HTERT RPE-1 (cell line): ENCODE measurements around the gene SMAD9.

Source experiments
- in situ Hi-C: fragments of 300-500 bp; cut with MboI; formaldehyde crosslinking; loops from 4 replicates; pipeline ENCODE4 v1.14.3; 2020; ENCODE audit warnings: low sequenced_read_pairs

SMAD9 gene

GRCh38 chr13:36870050-36870692 lies 49.9 kb downstream of the SMAD9 start:
- in situ Hi-C loops, result no loop called here

GRCh38 chr13:36866232-36866631 lies 53.8 kb downstream of the SMAD9 start:
- in situ Hi-C loops, result no loop called here

- in situ Hi-C loops, result no loop called here
These were observed 54.8 kb downstream of the SMAD9 start for GRCh38 chr13:36865265-36865664.

GRCh38 chr13:36862722-36863121 lies 57.3 kb downstream of the SMAD9 start:
- in situ Hi-C loops, result no loop called here

GRCh38 chr13:36862002-36862685 lies 57.9 kb downstream of the SMAD9 start:
- in situ Hi-C loops, result no loop called here

GRCh38 chr13:36859259-36859658 lies 60.8 kb downstream of the SMAD9 start:
- in situ Hi-C loops, result no loop called here

- in situ Hi-C loops, result no loop called here
These were observed 61.7 kb downstream of the SMAD9 start for GRCh38 chr13:36858290-36858689.

GRCh38 chr13:36857253-36857652 lies 62.8 kb downstream of the SMAD9 start:
- in situ Hi-C loops, result no loop called here

GRCh38 chr13:36850790-36851438 lies 69.1 kb downstream of the SMAD9 start:
- in situ Hi-C loops, result no loop called here

GRCh38 chr13:36848199-36848982 lies 71.6 kb downstream of the SMAD9 start:
- in situ Hi-C loops, result no loop called here

- in situ Hi-C loops, result no loop called here
These were observed 72.4 kb downstream of the SMAD9 start for GRCh38 chr13:36847606-36848005.

GRCh38 chr13:36841391-36841790 lies 78.6 kb downstream of the SMAD9 start:
- in situ Hi-C loops, result no loop called here

- in situ Hi-C loops, result no loop called here
These were observed 79.3 kb downstream of the SMAD9 start for GRCh38 chr13:36840718-36841250.

- in situ Hi-C loops, result no loop called here
These were observed 80.1 kb downstream of the SMAD9 start for GRCh38 chr13:36839981-36840380.

GRCh38 chr13:36839281-36839680 lies 80.8 kb downstream of the SMAD9 start:
- in situ Hi-C loops, result no loop called here

- in situ Hi-C loops, result no loop called here
These were observed 82.5 kb downstream of the SMAD9 start for GRCh38 chr13:36837354-36838092.

- in situ Hi-C loops, result no loop called here
These were observed 85.7 kb downstream of the SMAD9 start for GRCh38 chr13:36834299-36834698.

- in situ Hi-C loops, result no loop called here
These were observed 88.7 kb downstream of the SMAD9 start for GRCh38 chr13:36831291-36831690.

- in situ Hi-C loops, result no loop called here
These were observed 90.3 kb downstream of the SMAD9 start for GRCh38 chr13:36829753-36830152.

GRCh38 chr13:36822785-36823184 lies 97.3 kb downstream of the SMAD9 start:
- in situ Hi-C loops, result no loop called here
